Stimulated activated CD8-positive, alpha-beta memory T cell treated with anti-CD3 and anti-CD28 coated beads, Interleukin-15, amount 100 ng/mL, for 4 hours (primary cell): ENCODE results near the gene DAPK3.

Source experiments
- DNase-seq, 2 donors: peaks; one replicate each; pipeline ENCODE4 v3.0.0-alpha.2; 2020; ENCODE audit warnings: low read depth in 2 of 2

DAPK3 gene

DNA sequence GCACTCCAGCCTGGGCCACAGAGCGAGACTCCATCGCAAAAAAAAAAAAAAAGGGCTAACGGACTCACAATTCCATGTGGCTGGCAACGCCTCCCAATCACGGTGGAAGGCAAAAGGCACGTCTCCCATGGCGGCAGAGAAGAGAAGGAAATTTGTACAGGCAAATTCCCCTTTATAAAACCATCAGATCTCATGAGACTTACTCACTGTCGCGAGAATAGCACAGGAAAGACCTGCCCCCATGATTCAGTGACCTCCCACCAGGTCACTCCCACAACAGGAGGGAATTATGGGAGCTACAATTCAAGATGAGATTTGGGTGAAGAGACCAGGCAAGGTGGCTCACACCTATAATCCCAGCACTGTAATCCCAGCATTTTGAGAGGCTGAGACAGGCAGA, 56.7 kb downstream of the DAPK3 start:
- DNase-seq: no peak

DNA sequence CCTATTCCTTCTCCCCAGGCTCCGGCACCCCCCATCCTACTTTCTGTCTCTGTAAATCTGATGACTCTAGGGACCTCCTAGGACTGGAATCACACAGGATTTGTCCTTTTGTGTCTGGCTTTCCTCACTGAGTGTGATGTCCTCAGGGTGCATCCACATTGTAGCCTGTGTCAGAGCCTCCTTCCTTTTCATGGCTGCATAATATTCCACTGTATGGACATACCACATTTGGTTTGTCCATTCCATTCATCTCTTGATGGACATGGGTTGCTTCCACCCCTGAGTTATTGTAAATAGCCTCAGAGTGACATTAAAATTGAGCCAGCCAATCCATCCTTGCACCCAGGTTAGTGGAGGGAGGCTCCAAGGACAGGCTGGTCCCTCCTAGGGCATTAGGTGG, 60.8 kb downstream of the DAPK3 start:
- DNase-seq: no peak
